CD4-positive, alpha-beta T cell treated with Interferon alpha-2 for 1 hour (primary cell): ENCODE results near the gene PDE3B.
A peak's percentile ranks its signal among the peaks of the same experiment; 100 is the strongest.
"Not testable (repeated sequence)": the region's sequence is repeated elsewhere in the genome, so short reads cannot be mapped to it uniquely, and the experiment has no call there.

Source experiments
- DNase-seq, 2 donors: peaks; one replicate each; pipeline ENCODE4 v3.0.0-alpha.2; 2020 to 2022

The PDE3B gene

GRCh38 chr11:14678350-14678749 lies 34.7 kb downstream of the PDE3B start:
- no peak for DNase-seq

DNA sequence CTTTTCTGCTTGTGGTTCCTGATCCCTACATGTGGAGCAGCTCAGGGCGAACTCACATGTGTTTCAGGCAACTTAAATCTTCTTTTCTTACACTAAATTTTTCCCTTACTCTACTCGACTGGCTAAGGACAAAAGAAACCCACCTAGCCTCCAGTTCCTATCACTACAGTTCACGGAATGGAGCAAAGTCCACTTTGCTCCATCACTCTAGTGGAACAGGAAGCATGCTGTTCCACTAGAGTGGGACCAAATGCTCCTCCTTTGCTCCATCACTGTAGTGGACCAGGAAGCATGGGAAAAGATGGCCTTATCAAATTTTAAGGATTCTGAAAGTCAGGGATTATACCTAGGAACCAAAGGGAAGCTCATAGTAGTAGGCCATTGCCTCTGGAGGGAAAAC lies 36.1 kb downstream of the PDE3B start:
- no peak for DNase-seq

- not testable (repeated sequence) for DNase-seq
Observed at GRCh38 chr11:14684234-14684915, 40.8 kb downstream of the PDE3B start.

- no peak for DNase-seq
Observed at GRCh38 chr11:14687456-14687855, 43.9 kb downstream of the PDE3B start.

DNA sequence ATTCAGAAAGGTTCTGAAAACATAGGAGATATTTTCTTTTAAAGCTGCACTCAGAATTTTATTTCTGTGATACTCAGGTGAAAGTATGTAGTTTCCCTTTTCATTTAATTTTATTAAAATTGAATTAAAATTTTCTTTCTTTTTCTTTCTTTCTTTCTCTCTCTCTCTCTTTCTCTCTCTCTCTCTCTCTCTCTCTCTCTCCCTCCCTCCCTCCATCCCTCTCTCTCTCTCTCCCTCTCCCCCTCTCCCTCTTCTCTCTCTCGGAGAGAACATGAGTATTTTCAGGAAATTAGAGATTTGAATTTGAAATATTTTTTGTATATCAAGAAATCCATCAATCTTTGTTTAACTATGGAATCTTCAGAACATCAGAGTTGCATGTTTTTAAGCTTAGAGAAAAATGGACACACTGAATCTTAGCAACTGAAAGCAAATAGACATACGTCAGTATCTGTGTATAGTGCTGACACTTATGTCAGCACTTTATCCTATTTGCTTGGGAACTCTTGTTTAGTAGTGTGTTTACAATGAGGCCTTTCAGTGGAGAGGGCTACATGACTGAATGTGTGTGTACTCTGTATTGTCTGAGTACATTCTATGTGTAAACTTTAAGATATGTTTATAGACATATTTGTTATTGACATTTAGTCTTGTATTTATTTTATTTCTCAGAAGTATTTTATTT lies 44.5 kb downstream of the PDE3B start:
- DNase-seq: no peak

DNA sequence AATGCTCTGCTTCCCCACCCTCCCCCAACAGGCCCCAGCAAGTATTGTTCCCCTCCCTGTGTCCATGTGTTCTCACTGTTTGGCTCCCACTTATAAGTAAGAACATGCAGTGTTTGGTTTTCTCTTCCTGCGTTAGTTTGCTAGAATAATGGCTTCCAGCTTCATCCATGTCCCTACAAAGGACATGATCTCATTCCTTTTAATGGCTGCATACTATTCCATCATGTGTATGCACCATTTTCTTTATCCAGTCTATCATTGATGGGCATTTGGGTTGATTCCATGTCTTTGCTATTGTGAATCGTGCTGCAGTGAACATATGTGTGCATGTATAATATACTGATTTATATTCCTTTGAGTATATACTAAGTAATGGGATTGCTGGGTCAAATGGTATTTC lies 52.1 kb downstream of the PDE3B start:
- DNase-seq: not testable (repeated sequence)

- DNase-seq: no peak
Observed at GRCh38 chr11:14698771-14699170, 55.2 kb downstream of the PDE3B start.

DNA sequence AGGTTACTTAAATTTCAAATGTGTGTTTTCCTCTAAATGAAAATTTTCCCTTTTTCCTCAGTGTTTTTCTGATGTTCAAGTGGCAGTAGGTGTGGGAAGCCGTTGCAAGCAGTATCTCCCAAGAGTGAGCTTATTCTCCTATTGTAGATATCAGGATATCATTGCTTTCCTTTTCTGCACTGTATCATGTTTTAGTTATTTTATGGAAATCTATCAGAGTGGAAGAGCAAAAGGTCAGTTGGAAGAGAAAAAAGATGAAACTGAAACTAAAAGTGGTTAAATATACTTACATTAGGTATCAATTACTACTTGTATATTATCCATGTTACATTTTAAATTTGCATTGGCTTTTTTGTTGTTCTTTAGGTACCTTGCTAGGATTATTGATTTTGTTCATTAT lies 57.0 kb downstream of the PDE3B start:
- no peak for DNase-seq

- no peak for DNase-seq
Observed at GRCh38 chr11:14702760-14703159, 59.2 kb downstream of the PDE3B start.

DNA sequence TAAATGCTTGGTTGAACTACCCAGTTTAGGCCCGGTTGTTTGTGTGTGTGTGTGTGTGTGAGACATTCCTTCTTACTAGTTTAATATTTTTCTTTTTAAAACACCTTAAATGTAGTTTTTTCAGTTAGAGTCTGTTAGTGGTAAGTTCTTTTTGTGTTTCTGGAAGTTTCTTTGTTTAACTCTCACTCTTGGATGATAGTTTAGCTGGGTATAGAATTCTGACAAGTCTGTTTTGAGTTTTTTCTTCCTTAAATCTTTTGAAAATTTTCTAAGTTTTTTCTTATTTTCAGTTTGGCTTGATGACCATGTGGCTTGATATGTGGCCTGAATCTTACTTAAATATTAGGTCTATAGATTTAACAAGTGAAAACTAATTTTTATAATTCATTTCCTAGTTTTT lies 60.1 kb downstream of the PDE3B start:
- no peak for DNase-seq

GRCh38 chr11:14705067-14705466 lies 61.5 kb downstream of the PDE3B start:
- no peak for DNase-seq

- peak; percentile 20 to 64 for DNase-seq
Observed at GRCh38 chr11:14713496-14714244, 70.1 kb downstream of the PDE3B start.

GRCh38 chr11:14715669-14716068 lies 72.1 kb downstream of the PDE3B start:
- not testable (repeated sequence) for DNase-seq

- DNase-seq: no peak
Observed at GRCh38 chr11:14722496-14722895, 78.9 kb downstream of the PDE3B start.

DNA sequence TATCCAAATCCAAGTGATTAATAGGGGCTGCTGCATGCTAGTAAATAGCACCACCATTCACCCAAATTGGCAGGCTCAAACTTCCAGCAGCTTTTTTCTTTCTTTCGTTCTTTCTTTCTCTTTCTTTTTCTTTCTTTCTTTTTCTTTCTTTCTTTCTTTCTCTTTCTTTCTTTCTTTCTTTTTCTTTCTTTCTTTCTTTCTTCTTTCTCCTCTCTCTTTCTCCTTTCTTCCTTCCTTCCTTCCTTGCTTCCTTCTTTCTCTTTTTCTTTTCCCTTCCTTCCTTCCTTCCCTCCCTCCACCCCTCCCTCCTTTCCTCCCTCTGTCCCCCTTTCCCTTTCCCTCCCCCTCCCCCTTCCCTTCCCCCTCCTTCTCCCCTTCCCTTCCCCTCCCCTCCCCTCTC lies 81.5 kb downstream of the PDE3B start:
- no peak for DNase-seq

GRCh38 chr11:14727215-14727614 lies 83.6 kb downstream of the PDE3B start:
- DNase-seq: no peak

DNA sequence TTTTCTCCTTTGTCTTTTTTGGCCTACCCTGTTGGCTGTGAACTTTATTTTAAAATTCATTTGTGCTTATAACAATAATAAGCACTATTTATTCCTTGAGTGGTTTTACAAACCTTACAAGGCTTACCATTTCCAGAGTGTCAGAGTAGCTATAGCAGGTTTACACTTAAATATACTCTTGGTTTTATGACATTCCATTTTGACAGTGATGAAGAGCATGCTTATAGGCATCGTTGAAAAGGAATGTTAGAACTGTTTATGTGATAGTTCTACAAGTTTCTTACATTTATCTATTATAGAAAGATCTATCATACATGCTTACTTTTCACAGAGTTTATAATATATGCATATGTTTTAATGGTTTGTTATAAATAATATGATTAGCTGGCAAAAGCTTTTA lies 84.1 kb downstream of the PDE3B start:
- DNase-seq: no peak

- not testable (repeated sequence) for DNase-seq
Observed at GRCh38 chr11:14740539-14740938, 96.9 kb downstream of the PDE3B start.

DNA sequence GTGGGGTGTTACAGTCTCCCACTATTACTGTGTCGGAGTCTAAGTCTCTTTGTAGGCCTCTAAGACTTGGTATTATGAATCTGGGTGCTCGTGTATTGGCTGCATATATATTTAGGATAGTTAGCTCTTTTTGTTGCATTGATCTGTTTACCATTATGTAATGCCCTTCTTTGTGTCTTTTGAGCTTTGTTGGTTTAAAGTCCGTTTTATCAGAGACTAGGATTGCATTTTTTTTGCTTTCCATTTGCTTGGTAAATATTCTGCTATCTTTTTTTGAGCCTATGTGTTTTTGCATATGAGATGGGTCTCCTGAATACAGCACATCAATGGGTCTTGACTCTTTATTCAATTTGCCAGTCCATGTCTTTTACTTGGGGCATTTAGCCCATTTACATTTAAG lies 97.6 kb downstream of the PDE3B start:
- DNase-seq: no peak

DNA sequence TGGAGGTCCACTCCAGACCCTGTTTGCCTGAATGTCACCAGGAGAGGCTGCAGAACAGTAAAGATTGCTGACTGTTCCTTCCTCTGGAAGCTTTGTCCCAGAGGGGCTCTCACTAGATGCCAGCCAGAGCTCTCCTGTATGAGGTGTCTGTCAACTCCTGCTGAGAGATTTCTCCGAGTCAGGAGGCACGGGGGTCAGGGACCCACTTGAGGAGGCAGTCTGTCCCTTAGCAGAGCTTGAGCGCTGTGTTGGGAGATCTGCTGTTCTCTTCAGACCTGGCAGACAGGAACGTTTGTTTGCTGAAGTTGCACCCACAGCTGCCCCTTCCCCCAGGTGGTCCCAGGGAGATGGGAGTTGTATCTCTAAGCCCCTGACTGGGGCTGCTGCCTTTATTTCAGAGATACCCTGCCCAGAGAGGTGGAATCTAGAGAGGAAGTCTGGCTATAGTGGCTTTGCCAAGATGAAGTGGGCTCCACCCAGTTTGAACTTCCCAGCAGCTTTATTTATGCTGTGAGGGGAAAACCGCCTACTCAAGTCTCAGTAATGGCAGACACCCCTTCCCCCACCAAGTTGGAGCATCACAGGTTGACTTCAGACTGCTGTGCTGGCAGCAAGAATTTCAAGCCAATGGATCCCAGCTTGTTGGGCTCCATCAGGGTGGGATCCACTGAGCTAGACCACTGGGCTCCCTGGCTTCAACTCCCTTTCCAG lies 99.4 kb downstream of the PDE3B start:
- no peak for DNase-seq

GRCh38 chr11:14743667-14744066 lies 100.1 kb downstream of the PDE3B start:
- not testable (repeated sequence) for DNase-seq

- no peak for DNase-seq
Observed at GRCh38 chr11:14746857-14747395, 103.3 kb downstream of the PDE3B start.

- DNase-seq: no peak
Observed at GRCh38 chr11:14748090-14748489, 104.5 kb downstream of the PDE3B start.
